LNCaP clone FGC (cell line): ENCODE data around the gene FAM168A.
A peak's percentile ranks its signal among the peaks of the same experiment; 100 is the strongest.

Experiments
- DNase-seq: peaks from one replicate; pipeline ENCODE4 v3.0.0-alpha.2; 2011; ENCODE audit warnings: low read depth
- H3K4me3 ChIP-seq: 2 replicates; pipeline ENCODE4 v1.5.1; 2011; ENCODE audit warnings: mild to moderate bottlenecking, low read depth, low read length, control low read depth
- TF ChIP-seq, protein P1 (sequence below): IDR thresholded peaks from 2 replicates; pipeline ENCODE4 v1.5.1; 2012; ENCODE audit warnings: mild to moderate bottlenecking; ENCODE audit not compliant: control insufficient read depth, insufficient read depth; ENCODE audit errors: extremely low read depth

FAM168A gene

DNA sequence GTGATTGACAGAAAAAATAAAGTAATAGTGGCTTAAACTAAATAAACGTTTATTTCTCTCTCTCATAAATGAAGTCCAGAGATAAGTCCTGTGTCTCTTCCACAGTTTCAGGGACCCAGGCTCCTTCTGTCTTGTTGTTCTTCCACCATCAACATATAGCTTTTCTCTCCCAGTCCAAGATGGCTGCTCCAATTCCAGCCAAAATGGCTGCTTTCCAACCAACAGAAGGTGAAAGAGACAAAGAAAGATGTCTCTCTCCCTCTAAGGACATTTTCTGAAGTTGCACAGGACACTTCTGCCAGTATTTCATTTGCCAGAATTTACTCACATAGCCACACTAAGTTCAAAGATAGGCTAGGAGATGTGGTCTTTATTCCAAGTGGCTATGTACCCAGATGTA lies 39.1 kb upstream of the FAM168A start:
- TF ChIP-seq, protein P1, sequence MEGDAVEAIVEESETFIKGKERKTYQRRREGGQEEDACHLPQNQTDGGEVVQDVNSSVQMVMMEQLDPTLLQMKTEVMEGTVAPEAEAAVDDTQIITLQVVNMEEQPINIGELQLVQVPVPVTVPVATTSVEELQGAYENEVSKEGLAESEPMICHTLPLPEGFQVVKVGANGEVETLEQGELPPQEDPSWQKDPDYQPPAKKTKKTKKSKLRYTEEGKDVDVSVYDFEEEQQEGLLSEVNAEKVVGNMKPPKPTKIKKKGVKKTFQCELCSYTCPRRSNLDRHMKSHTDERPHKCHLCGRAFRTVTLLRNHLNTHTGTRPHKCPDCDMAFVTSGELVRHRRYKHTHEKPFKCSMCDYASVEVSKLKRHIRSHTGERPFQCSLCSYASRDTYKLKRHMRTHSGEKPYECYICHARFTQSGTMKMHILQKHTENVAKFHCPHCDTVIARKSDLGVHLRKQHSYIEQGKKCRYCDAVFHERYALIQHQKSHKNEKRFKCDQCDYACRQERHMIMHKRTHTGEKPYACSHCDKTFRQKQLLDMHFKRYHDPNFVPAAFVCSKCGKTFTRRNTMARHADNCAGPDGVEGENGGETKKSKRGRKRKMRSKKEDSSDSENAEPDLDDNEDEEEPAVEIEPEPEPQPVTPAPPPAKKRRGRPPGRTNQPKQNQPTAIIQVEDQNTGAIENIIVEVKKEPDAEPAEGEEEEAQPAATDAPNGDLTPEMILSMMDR: no peak
- H3K4me3 ChIP-seq: no peak overlapping the region
- DNase-seq: no peak

DNA sequence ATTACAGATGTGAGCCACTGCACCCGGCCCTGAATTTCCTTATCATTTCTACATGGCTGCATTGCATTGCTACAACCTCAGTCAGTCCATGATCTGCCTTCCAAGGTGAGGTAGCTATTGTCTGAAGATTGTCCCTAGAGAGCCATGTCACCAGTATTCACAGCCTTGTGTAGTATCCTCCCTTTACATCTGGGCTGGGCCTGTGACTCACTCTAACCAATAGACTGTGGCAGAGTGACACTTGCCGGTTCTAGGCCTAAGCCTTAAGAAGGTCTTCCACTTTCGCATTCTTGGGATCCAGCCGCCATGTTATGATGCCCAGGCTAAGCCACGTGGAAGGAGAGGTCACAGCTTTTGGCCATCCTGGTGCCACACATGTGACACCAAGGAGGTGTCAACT lies 38.3 kb upstream of the FAM168A start:
- no peak overlapping the region for H3K4me3 ChIP-seq
- DNase-seq: no peak
- TF ChIP-seq, protein P1: no peak

DNA sequence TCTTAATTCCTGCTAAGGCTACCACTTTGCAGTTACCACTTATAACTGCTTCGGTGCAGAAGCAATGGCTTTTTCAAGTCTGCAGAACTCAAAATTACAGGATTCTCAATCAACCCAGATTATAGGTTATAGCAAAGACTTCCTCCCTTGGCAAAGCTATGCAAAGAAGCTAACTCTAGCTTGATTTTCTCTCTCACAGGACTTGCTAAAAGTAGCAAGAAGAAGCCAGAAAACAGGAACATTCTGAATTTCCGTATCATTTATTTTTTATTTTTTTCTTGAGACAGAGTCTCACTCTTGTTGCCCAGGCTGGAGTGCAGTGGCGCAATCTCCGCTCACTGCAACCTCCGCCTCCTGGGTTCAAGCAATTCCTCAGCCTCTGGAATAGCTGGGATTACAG lies 37.8 kb upstream of the FAM168A start:
- TF ChIP-seq, protein P1: no peak
- no peak overlapping the region for H3K4me3 ChIP-seq
- DNase-seq: no peak

DNA sequence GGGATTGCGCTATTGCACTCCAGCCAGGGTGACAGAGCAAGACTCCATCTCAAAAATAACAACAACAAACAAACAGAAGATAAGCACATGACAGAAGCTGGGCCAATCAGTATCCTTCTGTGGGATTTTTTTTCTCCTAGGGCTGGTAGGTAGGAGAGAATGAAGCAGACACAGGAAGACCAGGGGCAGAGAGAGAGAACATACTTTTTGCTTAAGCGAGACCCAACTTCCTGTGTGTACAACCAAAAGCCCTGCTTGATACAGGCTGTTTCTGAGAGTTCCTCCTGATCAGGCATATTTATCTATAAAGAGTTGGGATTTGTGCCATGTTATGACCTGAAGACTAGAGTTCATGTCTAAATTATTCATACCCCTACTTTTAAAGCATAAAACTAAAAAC lies 36.1 kb upstream of the FAM168A start:
- no peak overlapping the region for H3K4me3 ChIP-seq
- TF ChIP-seq, protein P1: no peak
- no peak for DNase-seq

DNA sequence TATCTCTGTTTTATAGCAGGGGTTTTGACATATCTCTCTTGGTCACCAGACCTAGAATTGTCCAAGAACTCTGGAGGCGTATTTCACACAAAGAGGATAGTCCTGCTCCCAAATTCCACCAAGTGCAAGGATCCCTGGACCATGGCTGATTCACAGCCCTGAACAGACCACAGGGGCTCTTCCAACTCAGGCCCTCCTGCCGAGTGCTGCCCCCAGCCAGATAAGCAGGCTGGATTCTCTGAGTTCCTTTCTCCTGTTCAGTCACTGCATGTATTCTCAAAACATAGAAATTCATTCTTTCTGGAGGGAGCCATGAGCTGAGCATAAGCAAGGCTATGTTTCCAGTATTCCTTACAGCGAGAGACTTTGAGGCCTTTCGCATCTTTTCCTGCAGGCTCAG lies 35.1 kb upstream of the FAM168A start:
- no peak for DNase-seq
- no peak overlapping the region for H3K4me3 ChIP-seq
- TF ChIP-seq, protein P1: no peak

DNA sequence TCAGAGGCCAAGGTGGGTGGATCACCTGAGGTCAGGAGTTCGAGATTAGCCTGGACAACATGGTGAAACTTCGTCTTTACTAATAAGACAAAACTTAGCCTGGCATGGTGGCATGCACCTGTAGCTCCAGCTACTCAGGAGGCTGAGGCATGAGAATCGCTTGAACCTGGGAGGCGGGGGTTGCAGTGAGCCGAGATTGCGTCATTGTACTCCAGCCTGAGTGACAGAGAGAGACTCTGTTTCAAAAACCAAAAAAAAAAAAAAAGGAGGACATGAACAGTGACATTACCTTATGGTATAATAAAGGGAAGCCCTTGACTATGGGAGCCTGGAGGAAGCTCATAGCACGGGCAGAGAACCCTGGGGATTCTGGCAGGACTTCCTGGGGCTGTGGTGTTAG lies 32.0 kb upstream of the FAM168A start:
- no peak for DNase-seq
- TF ChIP-seq, protein P1: no peak
- H3K4me3 ChIP-seq: no peak overlapping the region

DNA sequence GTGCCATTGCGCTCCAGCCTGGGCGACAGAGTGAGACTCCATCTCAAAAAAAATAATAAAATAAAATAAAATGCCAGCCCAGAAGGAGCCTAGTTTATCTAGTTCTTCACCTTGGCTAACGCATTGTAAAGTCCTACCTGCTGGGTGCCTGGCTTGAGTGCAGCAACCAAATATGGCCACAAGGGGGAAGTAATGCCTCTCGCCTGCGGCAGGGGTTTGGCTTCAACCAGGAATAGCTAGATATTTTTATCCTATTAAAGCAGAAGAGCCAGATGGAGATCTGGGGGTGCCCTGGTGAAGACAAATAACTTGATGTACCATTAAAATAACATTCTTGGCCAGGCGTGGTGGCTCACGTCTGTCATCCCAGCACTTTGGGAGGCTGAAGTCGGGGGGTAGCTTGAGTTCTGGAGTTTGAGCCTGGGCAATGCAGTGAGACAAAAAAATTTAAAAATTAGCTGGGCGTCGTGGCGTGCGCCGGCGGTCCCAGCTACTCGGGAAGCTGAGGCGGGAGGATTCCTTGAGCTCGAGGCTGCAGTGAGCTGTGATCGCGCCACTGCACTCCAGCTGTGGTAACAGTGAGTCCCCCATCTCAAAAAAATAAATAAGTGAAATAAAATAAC lies 27.9 kb upstream of the FAM168A start:
- TF ChIP-seq, protein P1: peak; percentile 95
- peak; percentile 57 for DNase-seq
- H3K4me3 ChIP-seq: peak overlapping the region; percentile 16; the same call in 1 of the 2 replicates
